Measurements from ENCODE around the gene JPH3.

DNA sequence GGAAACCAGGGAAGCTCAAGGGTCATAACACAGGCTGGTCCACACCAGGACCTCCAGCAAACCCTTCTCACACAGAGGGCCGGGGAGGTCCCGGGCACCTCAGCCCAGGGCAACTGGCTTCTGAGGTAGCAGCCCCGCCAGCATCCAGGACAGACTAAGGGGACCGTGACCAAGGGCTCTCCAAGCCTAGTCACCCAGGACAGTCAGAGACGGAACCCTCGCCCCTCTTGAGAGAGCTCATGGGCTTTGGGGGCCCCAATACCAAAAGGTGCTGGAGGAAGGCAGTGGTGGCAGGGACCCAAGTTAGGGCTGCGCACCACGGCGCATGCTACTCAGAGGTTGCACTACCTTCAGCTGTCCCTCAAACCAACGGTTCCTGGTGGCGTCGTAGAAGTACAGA lies 108.6 kb downstream of the JPH3 start:
- TF ChIP-seq SUZ12 (IDR thresholded peaks at IDR 0.05; ENCODE audit: extremely low read depth, insufficient read depth, insufficient read length) (no peak), ZNF274 (IDR thresholded peaks at IDR 0.05; ENCODE audit: low read depth, low read length) (no peak), YY1 (IDR thresholded peaks at IDR 0.05; ENCODE audit: insufficient read depth, insufficient read length) (no peak)
